ENCODE data around the gene TPSB2.
"Not testable (repeated sequence)": the region's sequence is repeated elsewhere in the genome, so short reads cannot be mapped to it uniquely, and the experiment has no call there.

TPSB2 gene

DNA sequence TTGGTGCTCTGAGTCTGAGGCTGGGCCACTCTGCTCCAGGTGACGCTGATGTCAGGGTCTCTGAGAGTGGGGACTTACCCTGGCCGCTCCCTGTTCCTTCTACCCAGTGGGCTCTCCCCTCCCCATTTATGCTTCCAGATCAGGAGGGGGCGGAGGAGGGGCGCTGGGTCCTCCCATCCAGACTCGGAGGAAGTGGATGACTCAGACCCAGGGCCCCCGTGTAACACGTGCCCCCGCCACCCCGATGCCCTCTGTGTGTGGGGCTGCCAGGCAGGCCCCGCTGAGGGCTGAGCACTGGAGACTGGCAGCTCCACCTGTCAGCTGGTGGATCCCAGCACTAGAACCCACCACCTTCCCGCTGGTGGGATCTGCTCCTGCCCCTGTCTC, at the start of gene TPSB2:
Gene TPSB2 (minus strand): TSS at position 101 of the 387 bp plus-strand sequence. CDS start 233 bp downstream, outside the sequence.
- not testable (repeated sequence) for H3K36me3 ChIP-seq (ENCODE audit: control insufficient read depth, low read depth, low read length); H3K4me3 ChIP-seq (ENCODE audit: low read length); H3K27ac ChIP-seq (ENCODE audit: low read length); H3K4me1 ChIP-seq (ENCODE audit: control insufficient read depth, low read depth, low read length); H3K9me3 ChIP-seq (ENCODE audit: control insufficient read depth, low read depth, low read length); H3K27me3 ChIP-seq (ENCODE audit: control insufficient read depth, insufficient read depth, low read length); H3K9ac ChIP-seq (ENCODE audit: low read length)

DNA sequence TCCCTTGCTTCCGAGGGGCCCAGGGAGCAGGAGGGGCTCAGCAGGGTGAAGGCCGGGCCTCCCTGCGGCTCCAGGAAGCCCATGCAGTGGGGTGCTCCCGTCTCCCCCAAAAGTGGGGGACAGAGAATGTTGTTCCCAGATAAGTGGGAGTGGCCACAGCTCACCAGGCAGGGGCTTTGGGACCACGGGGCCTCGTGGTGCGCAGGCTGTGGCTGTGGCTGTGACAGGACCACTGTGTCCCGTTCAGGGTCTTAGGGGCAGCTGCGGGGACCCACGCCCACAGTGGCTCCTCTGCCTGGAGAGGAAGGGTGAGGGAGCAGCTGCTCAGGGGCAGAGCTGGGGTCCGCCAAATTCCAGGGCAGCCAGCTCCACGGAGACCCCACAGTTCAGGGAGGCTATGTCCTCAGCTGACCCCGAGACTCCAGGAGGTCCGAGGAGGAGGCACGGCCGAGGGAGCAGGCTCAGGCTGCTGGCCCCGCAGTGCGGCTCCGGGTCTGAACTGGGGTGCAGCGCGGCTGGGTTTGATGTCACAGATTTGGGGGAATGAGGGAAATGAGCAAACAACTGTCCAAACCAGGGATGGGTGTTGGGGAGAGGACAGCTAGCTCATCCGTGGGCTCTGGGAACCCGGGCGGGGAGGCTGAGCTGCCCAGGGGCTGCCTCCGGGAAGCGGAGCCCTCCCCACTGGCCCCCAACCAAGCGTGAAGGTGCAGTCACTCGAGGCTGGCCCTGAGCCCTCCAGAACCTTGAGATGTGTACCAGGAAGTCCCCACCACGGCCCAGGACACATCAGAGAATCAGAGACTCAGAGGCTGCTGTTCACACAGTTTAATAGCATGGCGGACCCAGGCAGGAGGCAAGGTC, 49.3 kb upstream of the TPSB2 start:
- Histone ChIP-seq H3K9ac (ENCODE audit: low read length) (no peak overlapping the region), H3K27ac (ENCODE audit: low read length) (no peak overlapping the region), H3K36me3 (ENCODE audit: control insufficient read depth, low read depth, low read length) (no peaks in the 10 kb centered on the region), H3K4me1 (ENCODE audit: control insufficient read depth, low read depth, low read length) (peaks cover 5% of the 10 kb centered on the region), H3K27me3 (ENCODE audit: control insufficient read depth, insufficient read depth, low read length) (peaks cover 5% of the 10 kb centered on the region), H3K4me3 (ENCODE audit: low read length) (no peak overlapping the region), H3K9me3 (ENCODE audit: control insufficient read depth, low read depth, low read length) (no peaks in the 10 kb centered on the region)

DNA sequence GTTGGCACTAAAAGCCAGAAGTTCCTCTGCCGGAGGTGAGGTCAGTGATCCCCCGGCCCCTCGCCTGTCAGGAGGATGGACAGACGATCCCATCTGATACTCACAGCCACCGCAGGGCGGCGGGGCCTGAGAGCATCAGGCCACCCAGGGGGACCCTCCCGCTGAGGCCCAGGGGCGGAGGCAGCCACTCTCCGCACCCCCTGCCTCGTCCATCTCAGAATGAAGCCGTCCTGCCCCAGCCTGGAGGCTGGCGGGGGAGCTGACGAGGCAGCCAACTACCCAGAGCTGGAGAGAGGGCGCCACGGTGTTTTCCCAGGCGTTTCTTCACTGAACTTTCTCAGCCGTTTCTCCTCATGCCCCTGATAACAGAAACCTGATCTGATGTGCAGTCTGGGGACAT, 48.5 kb upstream of the TPSB2 start:
- Histone ChIP-seq H3K9me3 (ENCODE audit: control insufficient read depth, low read depth, low read length) (no peaks in the 10 kb centered on the region), H3K4me3 (ENCODE audit: low read length) (no peak overlapping the region), H3K4me1 (ENCODE audit: control insufficient read depth, low read depth, low read length) (peaks cover 5% of the 10 kb centered on the region), H3K27ac (ENCODE audit: low read length) (no peak overlapping the region), H3K9ac (ENCODE audit: low read length) (no peak overlapping the region), H3K36me3 (ENCODE audit: control insufficient read depth, low read depth, low read length) (no peaks in the 10 kb centered on the region), H3K27me3 (ENCODE audit: control insufficient read depth, insufficient read depth, low read length) (peaks cover 5% of the 10 kb centered on the region)

DNA sequence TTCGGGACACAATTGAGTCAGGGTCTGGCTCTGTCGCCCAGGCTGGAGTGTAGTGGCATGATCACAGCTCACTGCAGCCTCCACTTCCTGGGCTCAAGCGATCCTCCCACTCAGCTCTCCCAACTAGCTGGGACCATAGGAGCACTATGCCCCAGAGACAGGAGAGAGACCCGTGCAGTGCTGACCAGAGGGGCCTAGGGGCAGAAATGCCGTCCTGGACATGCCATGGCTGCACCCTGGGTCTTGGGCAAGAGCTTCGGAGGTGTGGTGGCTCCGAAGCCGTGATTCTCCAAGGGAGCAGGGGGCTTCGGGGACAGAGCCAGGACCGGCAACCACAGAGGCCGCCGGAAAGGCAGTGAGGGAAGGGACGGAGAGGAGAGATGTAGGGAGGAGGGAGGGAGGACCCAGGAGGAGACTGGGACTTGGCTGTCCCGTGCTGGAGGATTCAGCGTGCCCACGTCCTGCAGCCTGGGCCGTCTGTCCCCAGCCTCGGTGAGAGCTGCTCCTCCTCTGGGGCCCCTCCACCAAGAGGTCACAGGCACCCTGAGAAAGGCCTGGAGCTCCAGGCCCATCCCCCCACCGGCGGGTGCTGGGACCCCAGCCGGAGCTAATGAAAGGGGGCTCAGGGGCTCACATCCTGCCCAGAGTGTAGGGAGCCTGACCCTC, 47.8 kb upstream of the TPSB2 start:
- Histone ChIP-seq H3K4me3 (ENCODE audit: low read length) (no peak overlapping the region), H3K27me3 (ENCODE audit: control insufficient read depth, insufficient read depth, low read length) (peaks cover 5% of the 10 kb centered on the region), H3K4me1 (ENCODE audit: control insufficient read depth, low read depth, low read length) (peaks cover 5% of the 10 kb centered on the region), H3K9ac (ENCODE audit: low read length) (no peak overlapping the region), H3K27ac (ENCODE audit: low read length) (no peak overlapping the region), H3K9me3 (ENCODE audit: control insufficient read depth, low read depth, low read length) (no peaks in the 10 kb centered on the region), H3K36me3 (ENCODE audit: control insufficient read depth, low read depth, low read length) (no peaks in the 10 kb centered on the region)

DNA sequence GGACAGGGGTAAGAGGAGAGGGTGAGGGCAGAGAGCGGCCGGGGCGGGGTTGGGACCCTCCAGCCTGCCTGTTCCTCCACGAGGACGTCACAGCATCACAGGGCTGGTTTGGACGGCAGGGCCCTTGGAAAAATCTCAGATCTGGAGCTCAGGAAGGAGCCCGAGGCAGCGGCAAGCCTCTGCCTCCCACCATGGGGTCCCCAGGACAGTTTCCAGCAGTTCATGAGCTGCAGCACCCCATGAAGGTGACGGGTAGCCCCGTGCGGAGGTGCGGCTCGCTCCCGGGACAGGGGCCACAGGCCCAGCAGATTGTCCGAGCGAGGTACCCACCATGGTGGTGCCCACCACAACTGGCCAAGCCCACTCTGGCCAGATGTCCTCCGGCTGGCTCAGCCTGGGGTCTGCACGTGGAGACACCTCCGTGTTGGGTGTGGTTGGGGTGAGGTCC, 47.2 kb upstream of the TPSB2 start:
- no peak overlapping the region for H3K9ac ChIP-seq (ENCODE audit: low read length)
- H3K27me3 ChIP-seq (ENCODE audit: control insufficient read depth, insufficient read depth, low read length) = peaks cover 5% of the 10 kb centered on the region
- H3K36me3 ChIP-seq (ENCODE audit: control insufficient read depth, low read depth, low read length) = no peaks in the 10 kb centered on the region
- H3K27ac ChIP-seq (ENCODE audit: low read length) = no peak overlapping the region
- H3K4me3 ChIP-seq (ENCODE audit: low read length) = no peak overlapping the region
- peaks cover 5% of the 10 kb centered on the region for H3K4me1 ChIP-seq (ENCODE audit: control insufficient read depth, low read depth, low read length)
- H3K9me3 ChIP-seq (ENCODE audit: control insufficient read depth, low read depth, low read length) = no peaks in the 10 kb centered on the region

DNA sequence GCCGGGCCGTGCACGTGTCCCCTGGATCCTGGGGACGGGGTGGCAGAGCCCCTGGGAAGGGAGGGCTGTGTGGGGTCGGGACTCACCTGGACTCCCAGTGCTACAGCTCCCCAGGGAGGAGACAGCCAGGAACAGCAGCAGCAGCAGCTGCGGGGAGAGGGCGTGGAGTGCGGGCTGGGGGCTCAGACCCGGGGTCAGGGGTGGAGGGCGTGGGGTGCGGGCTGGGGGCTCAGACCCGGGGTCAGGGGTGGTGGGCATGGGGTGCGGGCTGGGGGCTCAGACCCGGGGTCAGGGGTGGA, 46.5 kb upstream of the TPSB2 start:
- Histone ChIP-seq H3K9me3 (ENCODE audit: control insufficient read depth, low read depth, low read length) (no peaks in the 10 kb centered on the region), H3K4me3 (ENCODE audit: low read length) (no peak overlapping the region), H3K27me3 (ENCODE audit: control insufficient read depth, insufficient read depth, low read length) (peaks cover 5% of the 10 kb centered on the region), H3K27ac (ENCODE audit: low read length) (no peak overlapping the region), H3K4me1 (ENCODE audit: control insufficient read depth, low read depth, low read length) (peaks cover 5% of the 10 kb centered on the region), H3K36me3 (ENCODE audit: control insufficient read depth, low read depth, low read length) (no peaks in the 10 kb centered on the region), H3K9ac (ENCODE audit: low read length) (no peak overlapping the region)

DNA sequence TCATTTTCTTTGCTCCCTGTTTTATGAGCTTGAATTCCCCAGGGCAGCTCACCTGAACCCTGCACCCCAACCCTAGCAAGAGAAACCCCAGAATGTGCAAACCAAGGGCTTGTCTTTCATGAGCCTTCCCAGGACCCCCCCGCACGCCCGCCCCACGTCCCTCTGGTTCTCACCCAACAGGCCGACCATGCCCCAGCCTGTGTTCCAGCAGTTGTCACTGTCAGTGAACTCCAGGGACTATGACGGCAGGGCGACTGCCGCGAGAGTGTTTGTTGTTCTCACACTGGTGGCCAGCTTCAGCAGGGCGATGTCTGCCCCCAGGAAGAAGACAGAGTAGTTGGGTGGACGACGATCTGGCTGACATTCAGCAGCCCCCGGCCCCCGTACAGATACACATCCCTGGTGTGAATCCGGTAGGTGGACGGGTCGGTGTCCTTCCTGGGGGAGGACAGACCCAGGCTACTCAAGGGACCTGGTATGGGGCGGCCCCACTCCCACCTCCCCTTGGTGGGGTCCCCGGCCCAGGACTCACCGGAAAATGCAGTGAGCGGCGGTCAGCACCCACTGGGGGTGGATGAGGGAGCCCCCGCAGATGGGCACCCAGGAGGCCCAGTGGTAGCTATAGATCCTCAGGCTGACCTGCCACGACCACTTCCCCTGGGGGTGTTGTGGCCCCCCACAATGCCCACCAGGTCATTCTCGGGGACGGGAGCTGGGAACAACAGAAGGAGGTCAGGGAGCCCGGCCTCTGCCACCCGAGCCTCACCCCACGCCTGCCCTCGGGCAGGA, 46.0 kb upstream of the TPSB2 start:
- H3K4me3 ChIP-seq (ENCODE audit: low read length) = no peak overlapping the region
- no peaks in the 10 kb centered on the region for H3K9me3 ChIP-seq (ENCODE audit: control insufficient read depth, low read depth, low read length)
- H3K27me3 ChIP-seq (ENCODE audit: control insufficient read depth, insufficient read depth, low read length) = peaks cover 5% of the 10 kb centered on the region
- H3K27ac ChIP-seq (ENCODE audit: low read length) = no peak overlapping the region
- no peak overlapping the region for H3K9ac ChIP-seq (ENCODE audit: low read length)
- no peaks in the 10 kb centered on the region for H3K36me3 ChIP-seq (ENCODE audit: control insufficient read depth, low read depth, low read length)
- H3K4me1 ChIP-seq (ENCODE audit: control insufficient read depth, low read depth, low read length) = peaks cover 5% of the 10 kb centered on the region

DNA sequence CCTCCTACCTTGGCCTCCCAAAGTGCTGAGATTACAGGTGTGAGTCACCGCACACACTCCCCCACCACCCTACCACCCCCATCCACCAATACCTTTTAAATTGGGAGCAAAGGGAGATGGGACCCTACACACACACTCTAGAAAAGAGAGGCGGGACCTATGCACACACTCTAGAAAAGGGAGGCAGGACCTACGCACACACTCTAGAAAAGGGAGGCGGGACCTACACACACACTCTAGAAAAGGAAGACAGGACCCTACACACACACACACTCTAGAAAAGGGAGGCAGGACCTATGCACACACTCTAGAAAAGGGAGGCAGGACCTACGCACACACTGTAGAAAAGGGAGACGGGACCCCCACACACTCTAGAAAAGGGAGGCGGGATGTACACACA, 44.8 kb upstream of the TPSB2 start:
- Histone ChIP-seq H3K27ac (ENCODE audit: low read length) (no peak overlapping the region), H3K4me1 (ENCODE audit: control insufficient read depth, low read depth, low read length) (peaks cover 5% of the 10 kb centered on the region), H3K4me3 (ENCODE audit: low read length) (no peak overlapping the region), H3K9ac (ENCODE audit: low read length) (no peak overlapping the region), H3K36me3 (ENCODE audit: control insufficient read depth, low read depth, low read length) (no peaks in the 10 kb centered on the region), H3K9me3 (ENCODE audit: control insufficient read depth, low read depth, low read length) (no peaks in the 10 kb centered on the region), H3K27me3 (ENCODE audit: control insufficient read depth, insufficient read depth, low read length) (peaks cover 5% of the 10 kb centered on the region)

DNA sequence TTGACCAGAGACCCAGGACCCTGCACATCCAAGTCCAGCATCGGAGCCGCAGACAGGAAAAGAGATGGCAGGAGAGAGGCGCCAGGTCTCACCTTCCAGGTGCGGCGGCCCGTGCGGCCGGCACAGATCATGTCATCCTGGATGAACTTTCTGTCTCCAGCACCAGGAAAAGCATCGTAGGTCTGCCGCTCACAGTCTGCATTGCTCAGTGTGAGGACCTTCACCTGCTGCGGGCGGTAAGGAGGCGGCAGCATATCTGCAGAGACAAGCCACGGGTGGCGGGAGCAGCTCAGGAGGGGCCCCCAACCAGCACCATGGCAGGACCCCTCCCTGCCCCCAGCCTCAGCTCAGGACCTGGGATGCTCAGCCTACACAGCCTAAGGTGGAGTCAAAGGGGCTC, 43.8 kb upstream of the TPSB2 start:
- Histone ChIP-seq H3K36me3 (ENCODE audit: control insufficient read depth, low read depth, low read length) (no peaks in the 10 kb centered on the region), H3K9me3 (ENCODE audit: control insufficient read depth, low read depth, low read length) (no peaks in the 10 kb centered on the region), H3K4me3 (ENCODE audit: low read length) (no peak overlapping the region), H3K9ac (ENCODE audit: low read length) (no peak overlapping the region), H3K27me3 (ENCODE audit: control insufficient read depth, insufficient read depth, low read length) (peaks cover 5% of the 10 kb centered on the region), H3K27ac (ENCODE audit: low read length) (no peak overlapping the region), H3K4me1 (ENCODE audit: control insufficient read depth, low read depth, low read length) (peaks cover 5% of the 10 kb centered on the region)

DNA sequence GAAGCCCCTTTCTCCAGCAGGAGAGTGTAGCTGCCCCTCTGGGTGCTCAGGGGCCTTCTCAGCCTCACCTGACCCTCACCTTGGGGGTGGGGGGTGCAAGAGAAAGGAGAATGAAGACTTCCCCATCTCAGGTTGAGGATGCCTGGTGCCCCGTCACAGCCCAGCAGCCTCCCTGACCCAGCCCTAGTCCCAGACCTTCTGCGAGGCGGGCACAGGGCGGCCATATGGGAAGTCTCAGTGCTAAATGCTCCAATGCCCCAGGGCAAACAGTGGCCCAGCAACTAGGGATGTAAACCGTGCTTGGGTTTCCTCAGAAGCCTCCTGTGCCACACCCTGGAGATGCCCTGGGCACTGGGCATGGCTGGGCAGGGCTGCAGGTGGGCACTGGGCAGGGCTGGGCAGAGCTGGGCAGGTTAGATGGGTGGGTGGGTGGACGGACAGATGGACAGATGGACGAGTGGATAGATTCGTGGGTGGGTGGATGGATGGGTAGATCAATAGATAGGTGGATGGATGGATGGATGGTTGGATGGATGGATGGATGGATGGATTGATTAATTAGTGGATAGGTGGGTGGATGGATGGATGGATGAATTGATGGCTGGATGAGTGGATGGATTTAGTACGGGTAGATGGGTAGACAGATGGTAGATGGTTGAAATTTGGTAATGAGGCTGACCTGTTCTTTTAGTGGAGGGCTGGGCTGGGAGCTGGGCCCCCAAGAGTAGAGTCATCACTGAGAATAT, 42.6 kb upstream of the TPSB2 start:
- Histone ChIP-seq H3K36me3 (ENCODE audit: control insufficient read depth, low read depth, low read length) (no peaks in the 10 kb centered on the region), H3K27me3 (ENCODE audit: control insufficient read depth, insufficient read depth, low read length) (peaks cover 5% of the 10 kb centered on the region), H3K4me1 (ENCODE audit: control insufficient read depth, low read depth, low read length) (no peaks in the 10 kb centered on the region), H3K9me3 (ENCODE audit: control insufficient read depth, low read depth, low read length) (no peaks in the 10 kb centered on the region), H3K9ac (ENCODE audit: low read length) (no peak overlapping the region), H3K27ac (ENCODE audit: low read length) (no peak overlapping the region), H3K4me3 (ENCODE audit: low read length) (no peak overlapping the region)

DNA sequence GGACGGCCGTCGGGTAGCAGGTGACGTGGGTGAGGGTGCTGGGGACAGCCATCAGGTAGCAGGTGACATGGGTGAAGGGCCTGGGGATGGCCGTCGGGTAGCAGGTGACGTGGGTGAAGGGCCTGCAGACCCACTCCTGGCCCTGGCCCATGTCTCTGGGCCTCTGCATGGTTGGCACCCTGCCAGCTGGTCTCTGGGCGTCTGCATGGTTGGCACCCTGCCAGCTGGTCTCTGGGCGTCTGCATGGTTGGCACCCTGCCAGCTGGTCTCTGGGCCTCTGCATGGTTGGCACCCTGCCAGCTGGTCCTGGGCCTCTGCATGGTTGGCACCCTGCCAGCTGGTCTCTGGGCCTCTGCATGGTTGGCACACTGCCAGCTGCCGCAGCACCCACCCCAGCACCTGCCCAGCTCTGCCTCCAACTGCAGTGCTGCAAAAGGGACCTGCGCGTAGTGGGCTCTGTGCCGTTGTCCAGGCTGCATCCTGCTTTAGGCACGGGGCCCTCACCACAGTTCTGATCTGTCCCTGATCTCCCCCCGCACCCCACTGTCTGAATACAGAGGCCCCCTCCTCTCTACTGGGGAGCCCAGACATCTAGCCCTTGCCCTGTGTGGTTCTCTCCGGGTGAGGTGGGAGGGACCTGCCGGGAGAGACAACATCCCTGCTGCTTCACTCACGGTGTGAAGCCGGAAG, 41.9 kb upstream of the TPSB2 start:
- H3K4me3 ChIP-seq (ENCODE audit: low read length); H3K36me3 ChIP-seq (ENCODE audit: control insufficient read depth, low read depth, low read length); H3K27ac ChIP-seq (ENCODE audit: low read length); H3K4me1 ChIP-seq (ENCODE audit: control insufficient read depth, low read depth, low read length); H3K27me3 ChIP-seq (ENCODE audit: control insufficient read depth, insufficient read depth, low read length); H3K9me3 ChIP-seq (ENCODE audit: control insufficient read depth, low read depth, low read length); H3K9ac ChIP-seq (ENCODE audit: low read length): not testable (repeated sequence)

Measured in iPS-18a (cell line).